Activated CD8-positive, alpha-beta T cell treated with anti-CD3 and anti-CD28 coated beads for 36 hours (primary cell): Measurements from ENCODE around the gene AUH. TPM values are rescaled to one million over a fixed set of nuclear protein-coding genes. Genes with fewer than 3 reads are reported as not detected.

ENCODE experiments used
- ATAC-seq: fragments of 200-7000 bp; cut with Tn5 transposase; one replicate; pipeline ENCODE4 v1.10.0; 2021; ENCODE audit warnings: mild to moderate bottlenecking, moderate library complexity
- CTCF ChIA-PET: fragments of 350-600 bp; sonication (Branson Sonifier 250); formaldehyde crosslinking; loops from one replicate; lab custom pipeline; 2021; ENCODE audit warnings: antibody characterized with exemption; lab: Charles Lee
- POLR2A ChIA-PET: fragments of 350-600 bp; sonication (Branson Sonifier 250); formaldehyde crosslinking; loops from one replicate; lab custom pipeline; 2021; ENCODE audit warnings: antibody characterized with exemption; lab: Charles Lee
- DNase-seq: peaks from one replicate; pipeline ENCODE4 v3.0.0-alpha.2; 2020
- H3K27ac Mint-ChIP-seq: one replicate; pipeline ENCODE4 v1.8.0; 2021; ENCODE audit warnings: mild to moderate bottlenecking, mixed read lengths
- H3K27me3 Mint-ChIP-seq: one replicate; pipeline ENCODE4 v1.8.0; 2021; ENCODE audit warnings: mixed read lengths
- H3K36me3 Mint-ChIP-seq: one replicate; pipeline ENCODE4 v1.8.0; 2021; ENCODE audit warnings: low read depth, mixed read lengths
- H3K4me1 Mint-ChIP-seq: one replicate; pipeline ENCODE4 v1.8.0; 2021; ENCODE audit warnings: low read depth, mixed read lengths
- H3K4me3 Mint-ChIP-seq: one replicate; pipeline ENCODE4 v1.8.0; 2021; ENCODE audit warnings: mild to moderate bottlenecking, moderate library complexity, mixed read lengths
- H3K9me3 Mint-ChIP-seq: one replicate; pipeline ENCODE4 v1.8.0; 2021; ENCODE audit warnings: mixed read lengths
- CTCF ChIP-seq: fragments of 200-600 bp; IDR thresholded peaks from one replicate; pipeline ENCODE4 v1.8.0; 2022; ENCODE audit warnings: antibody characterized with exemption, mild to moderate bottlenecking
- intact Hi-C: fragments of 100-400 bp; cut with micrococcal nuclease; formaldehyde crosslinking; loops from one replicate; pipeline ENCODE4 v1.10.0; 2022
- total RNA-seq, 2 experiments: library from RNA; stranded (reverse); gene quantifications; one replicate each; pipeline ENCODE4 v1.2.3, GENCODE V29; 2021

AUH gene
- total RNA-seq, 2 experiments from 2014 or later: 30.8 to 31.1 TPM

- Mint-ChIP-seq H3K36me3 (peaks cover 1% of the 10 kb centered on the region), H3K27ac (no peak overlapping the region), H3K4me1 (peaks cover 13% of the 10 kb centered on the region), H3K9me3 (no peaks in the 10 kb centered on the region), H3K4me3 (no peak overlapping the region), H3K27me3 (no peaks in the 10 kb centered on the region)
- ChIA-PET POLR2A (interaction anchor here (0.6 kb wide), 1 partner anchor 28 kb away, joined by 3 read pairs; no protein-coding TSS in a partner anchor), CTCF (interaction anchor here (1.6 kb wide), 1 partner anchor 21 kb away, joined by 3 read pairs; no protein-coding TSS in a partner anchor)
- ATAC-seq: peak; percentile 90
- intact Hi-C loops: no loop called here
- TF ChIP-seq CTCF: no peak
- DNase-seq: peak; percentile 15
Measured at GRCh38 chr9:91273853-91274552, 87.7 kb downstream of the AUH start.

DNA sequence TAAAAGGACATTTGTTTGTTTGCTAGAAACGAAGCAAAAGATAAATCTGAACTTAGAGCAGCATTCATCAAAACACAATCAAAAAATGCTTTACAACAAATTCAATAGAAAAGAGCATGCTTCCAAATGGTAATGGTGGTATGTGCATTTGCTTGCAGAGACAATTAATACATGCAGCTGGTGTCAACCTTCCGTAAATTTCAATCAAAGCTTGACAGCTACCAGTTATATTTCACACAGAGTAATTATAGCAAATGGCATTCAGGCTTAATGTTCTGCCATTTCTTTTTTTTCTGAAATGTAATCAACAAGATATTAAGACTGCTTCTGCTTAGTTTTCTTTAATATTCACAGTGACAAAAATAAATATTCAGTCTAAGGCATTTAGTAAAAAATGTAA is 90.6 kb downstream of the AUH start:
- Mint-ChIP-seq H3K4me3 (no peak overlapping the region), H3K36me3 (peaks cover 4% of the 10 kb centered on the region), H3K27ac (no peak overlapping the region), H3K27me3 (no peaks in the 10 kb centered on the region), H3K9me3 (no peaks in the 10 kb centered on the region), H3K4me1 (peaks cover 13% of the 10 kb centered on the region)
- ATAC-seq (no peak), DNase-seq (no peak)
- POLR2A ChIA-PET: no interaction called here
- CTCF ChIA-PET: no interaction called here
- intact Hi-C loops: no loop called here
- no peak for TF ChIP-seq CTCF

DNA sequence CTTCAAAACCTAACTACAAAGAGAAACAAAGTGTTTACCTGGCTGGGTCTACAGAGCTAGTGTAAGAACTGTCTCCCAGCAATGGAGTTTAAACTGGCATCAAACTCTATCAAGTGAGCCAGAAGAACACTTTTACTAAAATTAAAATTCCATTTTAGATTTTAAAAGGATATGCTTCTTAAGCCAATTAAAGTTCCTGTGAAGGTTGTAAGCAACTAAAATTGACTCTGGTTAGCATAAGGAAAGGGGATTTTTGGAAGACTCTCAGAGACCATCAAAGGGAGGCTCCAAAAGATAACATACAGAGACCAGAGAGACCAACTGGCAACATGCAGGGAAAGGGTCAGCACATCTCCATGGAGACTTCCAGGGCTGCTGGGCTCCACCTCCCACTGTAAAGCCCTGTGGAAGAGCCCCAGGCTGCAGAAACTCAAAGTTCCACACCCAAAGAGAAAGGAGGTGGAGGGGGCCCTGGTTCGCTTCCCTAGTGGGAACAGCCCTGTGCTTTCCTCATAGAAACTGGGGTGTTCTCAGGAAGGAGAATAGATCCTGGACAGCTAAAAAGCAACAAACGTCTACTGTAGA is 91.7 kb downstream of the AUH start:
- Mint-ChIP-seq H3K4me1 (peaks cover 17% of the 10 kb centered on the region), H3K4me3 (no peak overlapping the region), H3K27me3 (no peaks in the 10 kb centered on the region), H3K27ac (no peak overlapping the region), H3K36me3 (peaks cover 8% of the 10 kb centered on the region), H3K9me3 (no peaks in the 10 kb centered on the region)
- POLR2A ChIA-PET: interaction anchor here (0.6 kb wide), 1 partner anchor 77 kb away, joined by 4 read pairs; no protein-coding TSS in a partner anchor
- TF ChIP-seq CTCF: no peak
- DNase-seq (no peak), ATAC-seq (no peak)
- CTCF ChIA-PET: no interaction called here
- intact Hi-C loops: no loop called here

DNA sequence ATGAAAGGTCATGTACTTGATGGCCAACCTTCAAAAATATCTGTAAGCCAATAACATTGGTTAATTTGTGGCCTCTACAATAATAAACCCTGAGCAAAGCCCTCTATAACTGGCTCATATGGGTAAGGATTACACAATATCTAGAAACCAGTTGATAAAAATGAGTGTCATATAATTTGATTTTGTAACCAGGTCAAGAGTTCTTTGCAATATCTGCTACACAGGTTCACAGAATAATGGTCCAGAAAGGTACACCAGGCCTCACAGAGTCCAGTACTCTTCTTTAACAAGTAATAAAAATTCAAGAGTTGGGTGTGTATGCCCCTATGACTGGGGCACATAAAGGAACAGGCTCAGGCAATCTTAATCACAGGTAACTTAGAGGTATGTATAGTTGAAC is 95.3 kb downstream of the AUH start:
- DNase-seq (no peak), ATAC-seq (no peak)
- peaks cover 18% of the 10 kb centered on the region for H3K4me1 Mint-ChIP-seq
- H3K27ac Mint-ChIP-seq: no peak overlapping the region
- no peaks in the 10 kb centered on the region for H3K9me3 Mint-ChIP-seq
- peaks cover 28% of the 10 kb centered on the region for H3K36me3 Mint-ChIP-seq
- POLR2A ChIA-PET: interaction anchor here (1.0 kb wide), 1 partner anchor 53 kb away, joined by 3 read pairs; no protein-coding TSS in a partner anchor
- CTCF ChIA-PET: no interaction called here
- no peak for TF ChIP-seq CTCF
- no peaks in the 10 kb centered on the region for H3K27me3 Mint-ChIP-seq
- intact Hi-C loops: no loop called here
- no peak overlapping the region for H3K4me3 Mint-ChIP-seq

DNA sequence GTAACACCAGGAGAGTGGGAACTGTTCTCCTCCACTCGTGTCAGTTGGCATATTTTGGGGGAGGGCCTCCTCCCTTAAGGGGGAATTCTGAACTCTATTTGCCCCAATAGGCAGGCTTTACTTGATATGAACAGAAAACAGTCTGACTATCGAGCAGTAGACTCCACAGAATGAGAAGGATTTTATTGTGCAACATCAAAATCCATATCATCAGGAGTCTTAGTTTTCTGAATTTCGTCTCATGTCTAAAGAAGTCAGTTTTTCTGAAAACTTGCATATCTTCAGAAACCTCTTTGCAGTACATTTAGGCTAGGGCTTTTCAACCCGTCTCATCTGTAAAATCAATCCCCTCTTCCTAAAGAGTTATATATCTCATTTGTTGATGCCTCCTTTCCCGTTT is 96.2 kb downstream of the AUH start:
- peaks cover 30% of the 10 kb centered on the region for H3K36me3 Mint-ChIP-seq

More for the DNA sequence above, 96.2 kb downstream of the AUH start:
- no peaks in the 10 kb centered on the region for H3K27me3 Mint-ChIP-seq
- H3K4me1 Mint-ChIP-seq: peaks cover 22% of the 10 kb centered on the region
- TF ChIP-seq CTCF: no peak
- H3K27ac Mint-ChIP-seq: no peak overlapping the region
- intact Hi-C loops: no loop called here
- CTCF ChIA-PET: no interaction called here
- H3K9me3 Mint-ChIP-seq: no peaks in the 10 kb centered on the region
- POLR2A ChIA-PET: interaction anchor here (1.0 kb wide), 1 partner anchor 54 kb away, joined by 3 read pairs; no protein-coding TSS in a partner anchor
- H3K4me3 Mint-ChIP-seq: no peak overlapping the region
- DNase-seq (no peak), ATAC-seq (no peak)
